MCF 10A (cell line): Measurements from ENCODE around the gene ICOS. TPM values are rescaled to one million over a fixed set of nuclear protein-coding genes. Genes with fewer than 3 reads are reported as not detected.
A peak's percentile ranks its signal among the peaks of the same experiment; 100 is the strongest.

Experiments used
- BruUV-seq: library from RNA; stranded (reverse); fragments of 400-500 nt; replicated peaks from 2 replicates; lab custom pipeline; 2021; lab: Mats Ljungman, UMichigan
- CTCF ChIA-PET: fragments of 300-600 bp; sonication (Branson Sonifier 250); formaldehyde crosslinking; extraction: SDS; loops from one replicate; lab custom pipeline; 2021; ENCODE audit warnings: antibody characterized with exemption, inconsistent platforms; lab: Yijun Ruan, JAX
- POLR2A ChIA-PET: fragments of 300-600, 350-650 bp; sonication (Branson Sonifier 250); formaldehyde crosslinking; extraction: SDS; loops from one replicate; lab custom pipeline; 2020; ENCODE audit warnings: antibody characterized with exemption, inconsistent platforms; lab: Yijun Ruan, JAX
- DNase-seq: peaks from one replicate; pipeline ENCODE4 v3.0.0-alpha.2; 2018; ENCODE audit not compliant: unreplicated experiment
- H3K27ac Mint-ChIP-seq: one replicate; pipeline ENCODE4 v1.8.0; 2022; ENCODE audit warnings: mild to moderate bottlenecking, low read depth, mixed read lengths; ENCODE audit not compliant: unreplicated experiment
- H3K27me3 Mint-ChIP-seq: one replicate; pipeline ENCODE4 v1.8.0; 2022; ENCODE audit warnings: mixed read lengths; ENCODE audit not compliant: insufficient read depth, unreplicated experiment
- H3K36me3 Mint-ChIP-seq: one replicate; pipeline ENCODE4 v1.8.0; 2022; ENCODE audit warnings: mild to moderate bottlenecking, moderate library complexity, mixed read lengths; ENCODE audit not compliant: insufficient read depth, unreplicated experiment
- H3K4me1 Mint-ChIP-seq: one replicate; pipeline ENCODE4 v1.8.0; 2022; ENCODE audit warnings: mixed read lengths; ENCODE audit not compliant: insufficient read depth, unreplicated experiment
- H3K4me3 Mint-ChIP-seq: one replicate; pipeline ENCODE4 v1.8.0; 2022; ENCODE audit warnings: mild to moderate bottlenecking, moderate library complexity, mixed read lengths; ENCODE audit not compliant: unreplicated experiment
- H3K9me3 Mint-ChIP-seq: one replicate; pipeline ENCODE4 v1.8.0; 2022; ENCODE audit warnings: mixed read lengths; ENCODE audit not compliant: unreplicated experiment
- CTCF ChIP-seq: fragments of 200-600 bp; IDR thresholded peaks from one replicate; pipeline ENCODE4 v1.8.0; 2022; ENCODE audit warnings: antibody characterized with exemption, mild to moderate bottlenecking; ENCODE audit not compliant: unreplicated experiment
- intact Hi-C: fragments of 100-400 bp; cut with micrococcal nuclease; formaldehyde crosslinking; loops from 2 replicates; pipeline ENCODE4 v1.14.1; 2022
- total RNA-seq: library from RNA; stranded (reverse); gene quantifications from 2 replicates; pipeline ENCODE4 v1.2.3, GENCODE V29; 2022

Gene ICOS
- total RNA-seq, 1 experiment from 2014 or later = not detected

- POLR2A ChIA-PET = interaction anchor here (0.7 to 1.0 kb wide), 2 partner anchors 94 to 1666 kb away, joined by 3 read pairs; no protein-coding TSS in a partner anchor
- Mint-ChIP-seq H3K27me3 (peaks cover 5% of the 10 kb centered on the region), H3K36me3 (no peaks in the 10 kb centered on the region), H3K27ac (no peak overlapping the region), H3K9me3 (no peaks in the 10 kb centered on the region), H3K4me1 (no peaks in the 10 kb centered on the region), H3K4me3 (no peak overlapping the region)
- intact Hi-C loops = loop anchor here (1.0 to 5.0 kb wide), 6 partner anchors 93 to 1321 kb away; no protein-coding TSS in a partner anchor
- no peak for DNase-seq
- no peak for TF ChIP-seq CTCF
- BruUV-seq = no TSS peak
- CTCF ChIA-PET = interaction anchor here (0.6 to 3.3 kb wide), 10 partner anchors 9 to 1112 kb away, joined by 3 to 17 read pairs (median 4); no protein-coding TSS in a partner anchor
These were observed 27.8 kb upstream of the ICOS start for GRCh38 chr2:203908797-203909185.

GRCh38 chr2:203909261-203909967 lies 27.1 kb upstream of the ICOS start:
- no peaks in the 10 kb centered on the region for H3K36me3 Mint-ChIP-seq
- H3K4me1 Mint-ChIP-seq = no peaks in the 10 kb centered on the region
- ChIA-PET CTCF (interaction anchor here (0.5 to 3.3 kb wide), 21 partner anchors 9 to 1319 kb away, joined by 3 to 17 read pairs (median 3); no protein-coding TSS in a partner anchor), POLR2A (interaction anchor here (0.6 to 1.0 kb wide), 5 partner anchors 74 to 1665 kb away, joined by 3 read pairs; no protein-coding TSS in a partner anchor)
- no peaks in the 10 kb centered on the region for H3K9me3 Mint-ChIP-seq
- H3K27me3 Mint-ChIP-seq = peaks cover 12% of the 10 kb centered on the region
- no peak overlapping the region for H3K4me3 Mint-ChIP-seq
- no TSS peak for BruUV-seq
- intact Hi-C loops = loop anchor here (1.0 to 5.0 kb wide), 6 partner anchors 94 to 1322 kb away; no protein-coding TSS in a partner anchor
- TF ChIP-seq CTCF = peak; percentile 70
- peak; percentile 59 for DNase-seq
- H3K27ac Mint-ChIP-seq = no peak overlapping the region

GRCh38 chr2:203909974-203910373 lies 26.6 kb upstream of the ICOS start:
- Mint-ChIP-seq H3K36me3 (no peaks in the 10 kb centered on the region), H3K4me3 (no peak overlapping the region), H3K9me3 (no peaks in the 10 kb centered on the region), H3K4me1 (no peaks in the 10 kb centered on the region), H3K27me3 (peaks cover 17% of the 10 kb centered on the region), H3K27ac (no peak overlapping the region)
- BruUV-seq = no TSS peak
- POLR2A ChIA-PET = interaction anchor here (0.7 to 1.0 kb wide), 3 partner anchors 75 to 999 kb away, joined by 3 read pairs; no protein-coding TSS in a partner anchor
- TF ChIP-seq CTCF = no peak
- intact Hi-C loops = loop anchor here (1.0 to 5.0 kb wide), 6 partner anchors 95 to 1323 kb away; no protein-coding TSS in a partner anchor
- CTCF ChIA-PET = interaction anchor here (0.5 to 3.3 kb wide), 14 partner anchors 20 to 1214 kb away, joined by 3 to 17 read pairs (median 3); no protein-coding TSS in a partner anchor
- no peak for DNase-seq

GRCh38 chr2:203913947-203914346 lies 22.6 kb upstream of the ICOS start:
- ChIA-PET CTCF (interaction anchor here (0.6 kb wide), 1 partner anchor 454 kb away, joined by 3 read pairs; no protein-coding TSS in a partner anchor), POLR2A (no interaction called here)
- peaks cover 35% of the 10 kb centered on the region for H3K27me3 Mint-ChIP-seq
- no peak for DNase-seq
- BruUV-seq = no TSS peak
- no peak overlapping the region for H3K27ac Mint-ChIP-seq
- TF ChIP-seq CTCF = no peak
- no peak overlapping the region for H3K4me3 Mint-ChIP-seq
- H3K9me3 Mint-ChIP-seq = no peaks in the 10 kb centered on the region
- intact Hi-C loops = no loop called here
- H3K36me3 Mint-ChIP-seq = no peaks in the 10 kb centered on the region
- no peaks in the 10 kb centered on the region for H3K4me1 Mint-ChIP-seq
